ENCODE data around the gene LYRM1. TPM values are rescaled to one million over a fixed set of nuclear protein-coding genes. Genes with fewer than 3 reads are reported as not detected.

LYRM1 gene
- total and polyA plus RNA-seq, 10 of the 15 experiments (the other 5 are each of a cell fraction or from before 2014, with no cell fraction given) = 18.4 to 54.4 (median 38.0) TPM

- TF ChIP-seq MEF2A (IDR thresholded peaks at IDR 0.05; ENCODE audit: insufficient read depth, low read depth, low read length) = no peak
- no peak for TF ChIP-seq NFXL1 (IDR thresholded peaks at IDR 0.05; ENCODE audit: borderline replicate concordance)
- no peak for TF ChIP-seq IKZF1 (conservative IDR thresholded peaks at IDR 0.05)
- TF ChIP-seq PAX5 (IDR thresholded peaks at IDR 0.05; ENCODE audit: borderline replicate concordance, low read depth, low read length) = no peak
- TF ChIP-seq WRNIP1 (IDR thresholded peaks at IDR 0.05; ENCODE audit: borderline replicate concordance, low read depth, low read length) = no peak
These were observed 18.1 kb downstream of the LYRM1 start (continued) for GRCh38 chr16:20918486-20919239.

DNA sequence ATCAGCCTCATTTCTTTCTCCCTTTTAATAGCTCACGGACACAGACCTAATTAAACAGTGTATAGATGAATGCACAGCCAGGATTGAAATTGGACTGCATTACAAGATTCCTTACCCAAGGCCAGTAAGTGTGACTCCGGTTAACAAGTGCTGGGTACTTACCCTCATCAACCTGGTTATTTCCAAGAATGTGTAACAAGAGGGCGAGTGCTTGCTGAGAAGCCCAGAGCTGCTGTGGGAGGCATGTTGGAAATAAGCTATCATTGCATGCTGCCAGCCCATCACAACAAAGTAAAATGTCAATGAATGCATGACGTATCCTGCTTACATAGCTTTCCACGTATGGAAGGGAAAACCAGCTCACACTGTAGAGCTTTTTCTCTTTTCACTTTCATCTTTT, 19.5 kb downstream of the LYRM1 start:
- Histone ChIP-seq H3K27ac (ENCODE audit: control insufficient read depth, insufficient read depth) (no peak overlapping the region), H2AFZ (ENCODE audit: control insufficient read depth, low read depth, low read length) (no peak overlapping the region), H3K9ac (ENCODE audit: control insufficient read depth, insufficient read depth, low read length) (no peak overlapping the region), H3K27me3 (replicated peaks in 1 of 2; ENCODE audit: control insufficient read depth in 2 of 2, insufficient read depth in 2 of 2, low read length in 1 of 2) (no peaks in the 10 kb centered on the region), H3K4me3 (no peak overlapping the region), H3K4me2 (ENCODE audit: control insufficient read depth, insufficient read depth) (no peak overlapping the region), H3K4me1 (ENCODE audit: control insufficient read depth, insufficient read depth, low read length) (no peaks in the 10 kb centered on the region), H3K36me3 (ENCODE audit: control insufficient read depth in 2 of 2, insufficient read depth in 2 of 2, low read length in 1 of 2) (peaks cover 0 to 2% of the 10 kb centered on the region in 2 experiments; a peak in 1 of 4 replicates), H3K9me3 (replicated peaks; ENCODE audit: control insufficient read depth, insufficient read depth, low read length) (no peaks in the 10 kb centered on the region), H3K79me2 (ENCODE audit: control insufficient read depth, insufficient read depth, low read length) (no peaks in the 10 kb centered on the region), H4K20me1 (ENCODE audit: control insufficient read depth, insufficient read depth) (no peaks in the 10 kb centered on the region)
- in situ Hi-C loops (cut with MboI) (no loop called here), intact Hi-C loops (cut with micrococcal nuclease; ENCODE audit: unreplicated experiment) (no loop called here)
- RAD21 ChIA-PET (ENCODE audit: unreplicated experiment) = no interaction called here
- DNase-seq (ENCODE audit: low read depth, low spot score) (no peak), FAIRE-seq (no peak), ATAC-seq (no peak)
- POLR2A ChIA-PET = interaction anchor here (1.0 kb wide), 1 partner anchor 9 kb away, joined by 4 read pairs; no protein-coding TSS in a partner anchor
- WGBS (ENCODE audit: insufficient coverage, insufficient replicate concordance, low lambda C conversion rate, missing lambda C conversion rate) = 97% methylated on average over 5 of the region's 5 CpGs
- CTCF ChIA-PET = interaction anchor here (0.7 to 0.9 kb wide), 2 partner anchors 17 to 115 kb away, joined by 3 read pairs; no protein-coding TSS in a partner anchor
- SMC1A ChIA-PET (ENCODE audit: uncharacterized antibody, unreplicated experiment) = interaction anchor here (0.8 to 3.0 kb wide), 7 partner anchors 9 to 70 kb away, joined by 3 to 13 read pairs (median 4); partner anchors contain the start of gene LYRM1
- no TSS peak for BruUV-seq (replicated peaks)
- TF ChIP-seq IKZF2 (IDR thresholded peaks at IDR 0.05) (no peak), GABPA (IDR thresholded peaks at IDR 0.05; ENCODE audit: low read depth) (no peak), ZNF217 (IDR thresholded peaks at IDR 0.05) (no peak), HDAC2 (IDR thresholded peaks at IDR 0.05) (no peak), JUNB (IDR thresholded peaks at IDR 0.05) (no peak), NFIC (IDR thresholded peaks at IDR 0.05; ENCODE audit: low read depth, low read length) (no peak), NR2C1 (IDR thresholded peaks at IDR 0.05) (no peak), ZNF384 (IDR thresholded peaks at IDR 0.05; ENCODE audit: borderline replicate concordance, low read depth, low read length) (no peak), SIN3A (IDR thresholded peaks at IDR 0.05; ENCODE audit: low read depth, low read length) (no peak)
- TF ChIP-seq, protein P1, sequence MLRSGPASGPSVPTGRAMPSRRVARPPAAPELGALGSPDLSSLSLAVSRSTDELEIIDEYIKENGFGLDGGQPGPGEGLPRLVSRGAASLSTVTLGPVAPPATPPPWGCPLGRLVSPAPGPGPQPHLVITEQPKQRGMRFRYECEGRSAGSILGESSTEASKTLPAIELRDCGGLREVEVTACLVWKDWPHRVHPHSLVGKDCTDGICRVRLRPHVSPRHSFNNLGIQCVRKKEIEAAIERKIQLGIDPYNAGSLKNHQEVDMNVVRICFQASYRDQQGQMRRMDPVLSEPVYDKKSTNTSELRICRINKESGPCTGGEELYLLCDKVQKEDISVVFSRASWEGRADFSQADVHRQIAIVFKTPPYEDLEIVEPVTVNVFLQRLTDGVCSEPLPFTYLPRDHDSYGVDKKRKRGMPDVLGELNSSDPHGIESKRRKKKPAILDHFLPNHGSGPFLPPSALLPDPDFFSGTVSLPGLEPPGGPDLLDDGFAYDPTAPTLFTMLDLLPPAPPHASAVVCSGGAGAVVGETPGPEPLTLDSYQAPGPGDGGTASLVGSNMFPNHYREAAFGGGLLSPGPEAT (IDR thresholded peaks at IDR 0.05; ENCODE audit: low read depth) = no peak
- TF ChIP-seq, protein P2, sequence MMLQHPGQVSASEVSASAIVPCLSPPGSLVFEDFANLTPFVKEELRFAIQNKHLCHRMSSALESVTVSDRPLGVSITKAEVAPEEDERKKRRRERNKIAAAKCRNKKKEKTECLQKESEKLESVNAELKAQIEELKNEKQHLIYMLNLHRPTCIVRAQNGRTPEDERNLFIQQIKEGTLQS (IDR thresholded peaks at IDR 0.05; ENCODE audit: borderline replicate concordance, extremely low read depth, low read depth, low read length) = no peak

Measured in GM12878 (cell line).